NB4 (cell line): ENCODE measurements around the gene RNF17.

Experiments used
- POLR2A ChIP-seq: IDR thresholded peaks from 2 replicates; pipeline ENCODE4 v1.6.1; 2011; ENCODE audit warnings: mild to moderate bottlenecking; ENCODE audit not compliant: insufficient read length; ENCODE audit errors: extremely low read depth
- TF ChIP-seq, protein P1 (sequence below): IDR thresholded peaks from one replicate; pipeline ENCODE4 v1.5.1; 2012; ENCODE audit warnings: low read depth, low read length
- TF ChIP-seq, protein P2 (sequence below): IDR thresholded peaks from 2 replicates; pipeline ENCODE4 v1.6.1; 2011; ENCODE audit warnings: low read depth, low read length

DNA sequence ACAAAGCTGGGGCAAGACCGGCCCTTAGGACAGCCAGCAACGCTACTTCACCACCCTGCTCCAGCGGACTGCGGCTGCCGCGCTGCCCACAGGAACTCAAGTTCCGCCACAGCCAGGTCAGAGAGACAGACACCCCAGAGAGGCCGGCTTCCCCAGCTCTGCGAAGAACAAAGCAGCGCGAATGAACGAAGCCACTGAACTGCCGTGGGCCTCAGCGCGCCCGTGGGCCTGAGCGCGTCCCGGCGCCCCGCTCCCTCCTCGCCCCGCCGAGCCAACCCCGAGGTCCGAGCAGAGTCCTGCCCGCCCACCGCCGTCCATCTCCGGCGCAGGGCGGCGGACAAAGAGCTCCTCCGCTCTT is 158.4 kb downstream of the RNF17 start:
- TF ChIP-seq, protein P1, sequence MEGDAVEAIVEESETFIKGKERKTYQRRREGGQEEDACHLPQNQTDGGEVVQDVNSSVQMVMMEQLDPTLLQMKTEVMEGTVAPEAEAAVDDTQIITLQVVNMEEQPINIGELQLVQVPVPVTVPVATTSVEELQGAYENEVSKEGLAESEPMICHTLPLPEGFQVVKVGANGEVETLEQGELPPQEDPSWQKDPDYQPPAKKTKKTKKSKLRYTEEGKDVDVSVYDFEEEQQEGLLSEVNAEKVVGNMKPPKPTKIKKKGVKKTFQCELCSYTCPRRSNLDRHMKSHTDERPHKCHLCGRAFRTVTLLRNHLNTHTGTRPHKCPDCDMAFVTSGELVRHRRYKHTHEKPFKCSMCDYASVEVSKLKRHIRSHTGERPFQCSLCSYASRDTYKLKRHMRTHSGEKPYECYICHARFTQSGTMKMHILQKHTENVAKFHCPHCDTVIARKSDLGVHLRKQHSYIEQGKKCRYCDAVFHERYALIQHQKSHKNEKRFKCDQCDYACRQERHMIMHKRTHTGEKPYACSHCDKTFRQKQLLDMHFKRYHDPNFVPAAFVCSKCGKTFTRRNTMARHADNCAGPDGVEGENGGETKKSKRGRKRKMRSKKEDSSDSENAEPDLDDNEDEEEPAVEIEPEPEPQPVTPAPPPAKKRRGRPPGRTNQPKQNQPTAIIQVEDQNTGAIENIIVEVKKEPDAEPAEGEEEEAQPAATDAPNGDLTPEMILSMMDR = no peak
- no peak for TF ChIP-seq POLR2A
- TF ChIP-seq, protein P2, sequence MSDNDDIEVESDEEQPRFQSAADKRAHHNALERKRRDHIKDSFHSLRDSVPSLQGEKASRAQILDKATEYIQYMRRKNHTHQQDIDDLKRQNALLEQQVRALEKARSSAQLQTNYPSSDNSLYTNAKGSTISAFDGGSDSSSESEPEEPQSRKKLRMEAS = no peak
